SH-SY5Y (cell line): ENCODE results near the gene IQSEC3.

Source experiments
- GATA2 ChIP-seq: IDR thresholded peaks from 2 replicates; pipeline ENCODE4 v1.6.1; 2011; ENCODE audit warnings: mild to moderate bottlenecking, low read depth, low read length
- GATA3 ChIP-seq: IDR thresholded peaks from 2 replicates; pipeline ENCODE4 v1.6.1; 2011; ENCODE audit warnings: low read depth, mild to moderate bottlenecking, low read length, moderate library complexity

- TF ChIP-seq GATA2 (no peak), GATA3 (no peak)
Observed at GRCh38 chr12:155006-155405, 88.4 kb downstream of the IQSEC3 start.
